HepG2 (cell line): Measurements from ENCODE around the gene KIF2C. TPM values are rescaled to one million over a fixed set of nuclear protein-coding genes. Genes with fewer than 3 reads are reported as not detected.

ENCODE experiments used
- E2F2 ChIP-seq: sonication (generic); formaldehyde crosslinking; IDR thresholded peaks from 2 replicates; pipeline ENCODE4 v1.4.0; 2020; ENCODE audit warnings: missing genetic modification reagents, borderline replicate concordance
- FOXK1 ChIP-seq: sonication (generic); formaldehyde crosslinking; IDR thresholded peaks from 2 replicates; pipeline ENCODE4 v1.4.0; 2020; ENCODE audit warnings: low read depth, missing genetic modification reagents, borderline replicate concordance
- MNT ChIP-seq: fragments of 450-650 bp; IDR thresholded peaks from 2 replicates; pipeline ENCODE4 v1.6.1; 2016
- MZF1 ChIP-seq: sonication (generic); formaldehyde crosslinking; IDR thresholded peaks from 2 replicates; pipeline ENCODE4 v1.8.1; 2023; ENCODE audit warnings: mild to moderate bottlenecking, missing genetic modification reagents, borderline replicate concordance
- NFATC3 ChIP-seq: sonication (generic); formaldehyde crosslinking; IDR thresholded peaks from 2 replicates; pipeline ENCODE4 v1.5.1; 2020; ENCODE audit warnings: mild to moderate bottlenecking, missing genetic modification reagents
- TBX2 ChIP-seq: sonication (generic); formaldehyde crosslinking; IDR thresholded peaks from 2 replicates; pipeline ENCODE4 v1.5.0; 2020; ENCODE audit warnings: missing genetic modification reagents, mild to moderate bottlenecking, borderline replicate concordance
- TFAP4 ChIP-seq: sonication (generic); IDR thresholded peaks from 2 replicates; pipeline ENCODE4 v1.6.1; 2016; ENCODE audit warnings: low read depth, borderline replicate concordance
- THRA ChIP-seq: sonication (generic); formaldehyde crosslinking; IDR thresholded peaks from 2 replicates; pipeline ENCODE4 v1.4.0; 2020; ENCODE audit warnings: missing genetic modification reagents, borderline replicate concordance
- XRCC5 ChIP-seq: fragments of 200-400 bp; formaldehyde crosslinking; optimal IDR thresholded peaks from 2 replicates; pipeline ENCODE3; 2017; ENCODE audit warnings: mild to moderate bottlenecking, low read length
- ZGPAT ChIP-seq: IDR thresholded peaks from 2 replicates; pipeline ENCODE4 v1.6.1; 2016; ENCODE audit warnings: mild to moderate bottlenecking
- ZKSCAN1 ChIP-seq: fragments of 150-350 bp; IDR thresholded peaks from 2 replicates; pipeline ENCODE4 v1.6.1; 2014; ENCODE audit warnings: low read length
- ZNF20 ChIP-seq: sonication (generic); formaldehyde crosslinking; IDR thresholded peaks from 2 replicates; pipeline ENCODE4 v1.4.0; 2020; ENCODE audit warnings: mild to moderate bottlenecking, moderate library complexity, missing genetic modification reagents
- ZNF670 ChIP-seq: sonication (generic); formaldehyde crosslinking; IDR thresholded peaks from 2 replicates; pipeline ENCODE4 v1.8.0; 2022; ENCODE audit warnings: mild to moderate bottlenecking, missing genetic modification reagents, borderline replicate concordance
- polyA plus RNA-seq, 8 experiments: library from polyadenylated mRNA; depleted of rRNA in 3 of 8; stranded (reverse) in 7 of 8; unstranded in 1 of 8; fragments of >200 nt; fragmentation: Illumina TruSeq in 4 of 8; extraction: Trizol in 4 of 8; gene quantifications; 2 replicates each; pipeline versions ENCODE4 v1.2.1 to v1.2.3, GENCODE V29; 2011 to 2016; ENCODE audit warnings: low read depth in 4 of 8, missing spikeins in 1 of 8, mixed read lengths in 1 of 8; ENCODE audit not compliant: insufficient read depth in 1 of 8
- total RNA-seq, 5 experiments: library from RNA; depleted of rRNA; stranded (reverse); fragments of >200 nt; fragmentation: Illumina TruSeq; extraction: Trizol; gene quantifications; 2 replicates each; pipeline ENCODE4 v1.2.3, GENCODE V29; 2016; ENCODE audit warnings: low read depth in 1 of 5
- TF ChIP-seq, protein P1 (sequence below): sonication (generic); formaldehyde crosslinking; conservative IDR thresholded peaks from 2 replicates; pipeline ENCODE4 v1.8.1; 2023; ENCODE audit warnings: missing genetic modification reagents
- TF ChIP-seq, protein P2 (sequence below): IDR thresholded peaks from 2 replicates; pipeline ENCODE4 v1.6.1; 2016; ENCODE audit warnings: missing biosample characterization, missing genetic modification reagents, low read depth
- TF ChIP-seq, protein P3 (sequence below): IDR thresholded peaks from 2 replicates; pipeline ENCODE4 v1.6.1; 2016

The KIF2C gene
- total and polyA plus RNA-seq, 2 of the 13 experiments (the other 11 are each of a cell fraction or from before 2014, with no cell fraction given) = 29.7 to 53.7 TPM

- TF ChIP-seq ZGPAT (CRISPR knock-in tag) (0 out of 2 replicates have a peak, but pooled peaks have one; percentile 15), ZNF670 (CRISPR knock-in tag) (0 out of 2 replicates have a peak, but pooled peaks have one; percentile 21), MZF1 (no peak), FOXK1 (CRISPR knock-in tag) (peak; percentile 10; the same call in 1 of the 2 replicates), XRCC5 (no peak), TFAP4 (0 out of 2 replicates have a peak, but pooled peaks have one; percentile 42), MNT (no peak), NFATC3 (no peak), THRA (CRISPR knock-in tag) (no peak), TBX2 (peak; percentile 46), ZNF20 (no peak), E2F2 (CRISPR knock-in tag) (no peak), ZKSCAN1 (no peak)
- TF ChIP-seq, protein P1, sequence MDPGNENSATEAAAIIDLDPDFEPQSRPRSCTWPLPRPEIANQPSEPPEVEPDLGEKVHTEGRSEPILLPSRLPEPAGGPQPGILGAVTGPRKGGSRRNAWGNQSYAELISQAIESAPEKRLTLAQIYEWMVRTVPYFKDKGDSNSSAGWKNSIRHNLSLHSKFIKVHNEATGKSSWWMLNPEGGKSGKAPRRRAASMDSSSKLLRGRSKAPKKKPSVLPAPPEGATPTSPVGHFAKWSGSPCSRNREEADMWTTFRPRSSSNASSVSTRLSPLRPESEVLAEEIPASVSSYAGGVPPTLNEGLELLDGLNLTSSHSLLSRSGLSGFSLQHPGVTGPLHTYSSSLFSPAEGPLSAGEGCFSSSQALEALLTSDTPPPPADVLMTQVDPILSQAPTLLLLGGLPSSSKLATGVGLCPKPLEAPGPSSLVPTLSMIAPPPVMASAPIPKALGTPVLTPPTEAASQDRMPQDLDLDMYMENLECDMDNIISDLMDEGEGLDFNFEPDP (CRISPR knock-in tag) = 0 out of 2 replicates have a peak, but pooled peaks have one; percentile 90
- TF ChIP-seq, protein P2, sequence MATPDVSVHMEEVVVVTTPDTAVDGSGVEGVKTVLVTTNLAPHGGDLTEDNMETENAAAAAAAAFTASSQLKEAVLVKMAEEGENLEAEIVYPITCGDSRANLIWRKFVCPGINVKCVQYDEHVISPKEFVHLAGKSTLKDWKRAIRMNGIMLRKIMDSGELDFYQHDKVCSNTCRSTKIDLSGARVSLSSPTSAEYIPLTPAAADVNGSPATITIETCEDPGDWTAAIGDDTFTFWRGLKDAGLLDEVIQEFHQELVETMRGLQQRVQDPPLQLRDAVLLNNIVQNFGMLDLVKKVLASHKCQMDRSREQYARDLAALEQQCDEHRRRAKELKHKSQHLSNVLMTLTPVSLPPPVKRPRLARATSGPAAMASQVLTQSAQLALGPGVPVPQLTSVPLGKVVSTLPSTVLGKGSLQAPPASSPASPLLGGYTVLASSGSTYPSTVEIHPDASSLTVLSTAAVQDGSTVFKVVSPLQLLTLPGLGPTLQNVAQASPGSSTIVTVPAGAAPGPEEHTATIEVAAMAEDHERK (CRISPR knock-in tag) = no peak
- TF ChIP-seq, protein P3, sequence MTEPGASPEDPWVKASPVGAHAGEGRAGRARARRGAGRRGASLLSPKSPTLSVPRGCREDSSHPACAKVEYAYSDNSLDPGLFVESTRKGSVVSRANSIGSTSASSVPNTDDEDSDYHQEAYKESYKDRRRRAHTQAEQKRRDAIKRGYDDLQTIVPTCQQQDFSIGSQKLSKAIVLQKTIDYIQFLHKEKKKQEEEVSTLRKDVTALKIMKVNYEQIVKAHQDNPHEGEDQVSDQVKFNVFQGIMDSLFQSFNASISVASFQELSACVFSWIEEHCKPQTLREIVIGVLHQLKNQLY (CRISPR knock-in tag) = no peak
These were observed 69.6 kb downstream of the KIF2C start (continued) for GRCh38 chr1:44808938-44809917.
